GM23248 (cell line): ENCODE results near the gene GSE1.

Source experiments
- EZH2 ChIP-seq: fragments of 200-600 bp; sonication (generic); IDR thresholded peaks from 2 replicates; pipeline ENCODE4 v1.6.1; 2018; ENCODE audit warnings: antibody characterized with exemption, mild to moderate bottlenecking; ENCODE audit not compliant: insufficient read depth, poor library complexity, severe bottlenecking
- EZH2phosphoT487 ChIP-seq: fragments of 200-600 bp; sonication (generic); IDR thresholded peaks from 2 replicates; pipeline ENCODE4 v1.6.1; 2018; ENCODE audit warnings: antibody characterized with exemption, moderate library complexity, mild to moderate bottlenecking, low read depth; ENCODE audit not compliant: insufficient read depth

DNA sequence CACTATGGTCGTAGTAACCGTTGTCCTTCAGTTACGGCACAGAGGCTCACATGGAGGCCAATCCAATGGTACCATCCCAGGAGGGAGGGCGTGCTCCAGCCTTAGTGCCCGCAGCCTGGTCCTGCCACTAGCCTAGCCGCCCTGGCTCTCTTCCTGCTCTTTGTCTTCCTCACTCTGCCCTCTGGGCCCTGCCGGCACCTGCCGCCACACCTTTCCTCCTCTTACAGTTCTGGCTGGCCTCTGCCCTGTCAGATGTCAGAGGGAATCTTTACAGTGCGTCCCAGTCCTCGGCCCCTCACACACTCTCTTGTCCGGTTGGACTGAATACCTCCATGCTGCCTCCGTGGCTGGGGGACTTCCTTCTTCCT is 52.2 kb downstream of the GSE1 start:
- TF ChIP-seq EZH2: no peak
- no peak for TF ChIP-seq EZH2phosphoT487
